Measurements from ENCODE around the gene DENND2D.

Gene DENND2D

GRCh38 chr1:111202707-111203623 is 2.5 kb upstream of the DENND2D start:
- WGBS (ENCODE audit: insufficient coverage), result 34% methylated on average over 3 of the region's 4 CpGs
- peaks cover 0 to 5% (median 3%) of the 10 kb centered on the region in 4 experiments for H3K36me3 ChIP-seq (ENCODE audit: control insufficient read depth in 4 of 4, insufficient read depth in 4 of 4, low read length in 3 of 4)
- POLR2A ChIA-PET, result interaction anchor here (0.6 to 1.7 kb wide), 3 partner anchors 13 to 284 kb away, joined by 3 to 5 read pairs (median 3); no protein-coding TSS in a partner anchor
- H3K27me3 ChIP-seq (replicated peaks in 2 of 5; ENCODE audit: control insufficient read depth in 4 of 5, insufficient read depth in 5 of 5, low read length in 4 of 5), result no peaks in the 10 kb centered on the region
- CTCF ChIA-PET, result interaction anchor here (0.6 to 10.2 kb wide), 5 partner anchors 11 to 203 kb away, joined by 3 to 123 read pairs (median 3); no protein-coding TSS in a partner anchor
- peaks cover 27 to 90% (median 61%) of the 10 kb centered on the region in 4 experiments for H3K4me1 ChIP-seq (ENCODE audit: control extremely low read depth in 1 of 4, control insufficient read depth in 4 of 4, insufficient read depth in 4 of 4, low read length in 3 of 4)
- no peak for DNase-seq
- H3K27ac ChIP-seq (ENCODE audit: insufficient read depth in 1 of 2, low read depth in 1 of 2, low read length in 2 of 2, poor library complexity in 1 of 2, severe bottlenecking in 2 of 2), result peak overlapping the region in 1 of 2 experiments; percentile 52
- peak overlapping the region in 5 of 7 experiments; percentile 36 to 79 (median 60) for H3K4me3 ChIP-seq (ENCODE audit: control insufficient read depth in 1 of 7, extremely low read depth in 1 of 7, insufficient read depth in 4 of 7, low read depth in 2 of 7, low read length in 6 of 7)
- H3K9me3 ChIP-seq (ENCODE audit: control extremely low read depth in 1 of 5, control insufficient read depth in 4 of 5, insufficient read depth in 2 of 5, low read depth in 1 of 5, low read length in 4 of 5), result no peaks in the 10 kb centered on the region

- no peak overlapping the region for H3K27ac ChIP-seq (ENCODE audit: insufficient read depth in 1 of 2, low read depth in 1 of 2, low read length in 2 of 2, poor library complexity in 1 of 2, severe bottlenecking in 2 of 2)
- ChIA-PET POLR2A (interaction anchor here (0.7 kb wide), 1 partner anchor 285 kb away, joined by 3 read pairs; no protein-coding TSS in a partner anchor), CTCF (interaction anchor here (0.6 to 10.2 kb wide), 5 partner anchors 16 to 204 kb away, joined by 3 to 123 read pairs (median 3); no protein-coding TSS in a partner anchor)
Observed at GRCh38 chr1:111202366-111202706, 1.9 kb upstream of the DENND2D start.

DNA sequence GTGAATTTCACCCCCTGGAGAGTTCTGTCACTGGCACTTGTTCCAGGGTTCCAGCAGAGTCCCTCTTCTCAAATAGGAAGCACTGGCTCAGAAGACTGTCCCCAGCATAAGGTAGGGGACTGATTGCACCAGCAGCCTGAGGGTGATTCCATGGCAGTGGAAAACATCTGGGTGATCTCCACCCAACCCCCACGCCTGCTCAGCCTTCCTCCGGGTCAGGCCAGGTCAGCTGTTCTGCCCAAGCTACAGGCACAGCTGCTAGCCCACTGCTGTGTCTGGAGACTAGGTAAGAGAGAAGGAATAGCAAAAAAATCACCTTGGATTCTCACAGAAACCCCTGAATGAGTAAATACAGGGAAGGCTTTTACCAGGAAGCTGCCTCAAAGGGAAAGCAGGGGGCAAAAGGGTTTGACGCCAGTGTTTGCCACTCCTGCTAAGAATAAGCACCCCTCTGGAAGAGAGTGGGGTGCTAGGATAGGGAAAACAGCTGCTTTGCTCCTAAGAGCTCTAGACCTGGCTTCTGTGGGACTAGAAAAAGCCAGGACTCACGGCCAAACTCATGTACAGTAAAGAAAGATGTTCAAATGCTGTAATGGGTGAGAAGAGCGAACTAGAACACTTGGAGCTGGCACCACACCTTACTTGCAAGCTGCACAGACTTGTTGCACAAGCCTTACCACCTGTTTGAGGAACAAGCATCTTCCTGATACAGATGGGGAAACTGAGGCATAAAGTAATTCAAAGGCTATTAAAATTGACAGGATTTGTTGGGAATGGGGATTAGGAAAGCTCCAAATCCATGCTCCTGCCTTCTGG is 1.0 kb upstream of the DENND2D start:
- Histone ChIP-seq H3K9me3 (ENCODE audit: control extremely low read depth in 1 of 5, control insufficient read depth in 4 of 5, insufficient read depth in 2 of 5, low read depth in 1 of 5, low read length in 4 of 5) (no peaks in the 10 kb centered on the region), H3K4me1 (ENCODE audit: control extremely low read depth in 1 of 4, control insufficient read depth in 4 of 4, insufficient read depth in 4 of 4, low read length in 3 of 4) (peaks cover 23 to 94% (median 59%) of the 10 kb centered on the region in 4 experiments), H3K36me3 (ENCODE audit: control insufficient read depth in 4 of 4, insufficient read depth in 4 of 4, low read length in 3 of 4) (peaks cover 0 to 12% (median 6%) of the 10 kb centered on the region in 4 experiments), H3K27ac (ENCODE audit: insufficient read depth in 1 of 2, low read depth in 1 of 2, low read length in 2 of 2, poor library complexity in 1 of 2, severe bottlenecking in 2 of 2) (no peak overlapping the region), H3K27me3 (replicated peaks in 2 of 5; ENCODE audit: control insufficient read depth in 4 of 5, insufficient read depth in 5 of 5, low read length in 4 of 5) (no peaks in the 10 kb centered on the region), H3K4me3 (ENCODE audit: control insufficient read depth in 1 of 7, extremely low read depth in 1 of 7, insufficient read depth in 4 of 7, low read depth in 2 of 7, low read length in 6 of 7) (no peak overlapping the region)
- CTCF ChIA-PET, result interaction anchor here (0.7 to 10.2 kb wide), 6 partner anchors 14 to 200 kb away, joined by 3 to 123 read pairs (median 4); no protein-coding TSS in a partner anchor
- 94% methylated on average over 2 of the region's 5 CpGs for WGBS (ENCODE audit: insufficient coverage)
- no peak for DNase-seq
- POLR2A ChIA-PET, result no interaction called here

More at GRCh38 chr1:111202366-111202706, 1.9 kb upstream of the DENND2D start:
- no peaks in the 10 kb centered on the region for H3K27me3 ChIP-seq (replicated peaks in 2 of 5; ENCODE audit: control insufficient read depth in 4 of 5, insufficient read depth in 5 of 5, low read length in 4 of 5)
- no peak overlapping the region for H3K4me3 ChIP-seq (ENCODE audit: control insufficient read depth in 1 of 7, extremely low read depth in 1 of 7, insufficient read depth in 4 of 7, low read depth in 2 of 7, low read length in 6 of 7)
- WGBS (ENCODE audit: insufficient coverage), result no CpG with 5 or more reads among the region's 1 CpG
- no peak for DNase-seq
- peaks cover 27 to 96% (median 61%) of the 10 kb centered on the region in 4 experiments for H3K4me1 ChIP-seq (ENCODE audit: control extremely low read depth in 1 of 4, control insufficient read depth in 4 of 4, insufficient read depth in 4 of 4, low read length in 3 of 4)
- peaks cover 0 to 9% (median 5%) of the 10 kb centered on the region in 4 experiments for H3K36me3 ChIP-seq (ENCODE audit: control insufficient read depth in 4 of 4, insufficient read depth in 4 of 4, low read length in 3 of 4)
- no peaks in the 10 kb centered on the region for H3K9me3 ChIP-seq (ENCODE audit: control extremely low read depth in 1 of 5, control insufficient read depth in 4 of 5, insufficient read depth in 2 of 5, low read depth in 1 of 5, low read length in 4 of 5)

- peaks cover 23 to 87% (median 56%) of the 10 kb centered on the region in 4 experiments for H3K4me1 ChIP-seq (ENCODE audit: control extremely low read depth in 1 of 4, control insufficient read depth in 4 of 4, insufficient read depth in 4 of 4, low read length in 3 of 4)
- no peak overlapping the region for H3K27ac ChIP-seq (ENCODE audit: insufficient read depth in 1 of 2, low read depth in 1 of 2, low read length in 2 of 2, poor library complexity in 1 of 2, severe bottlenecking in 2 of 2)
- no peak for DNase-seq
- CTCF ChIA-PET, result interaction anchor here (1.2 to 10.2 kb wide), 3 partner anchors 13 to 200 kb away, joined by 4 to 123 read pairs (median 4); no protein-coding TSS in a partner anchor
- POLR2A ChIA-PET, result no interaction called here
- WGBS (ENCODE audit: insufficient coverage), result 89% methylated on average over 1 of the region's 3 CpGs
- no peak overlapping the region for H3K4me3 ChIP-seq (ENCODE audit: control insufficient read depth in 1 of 7, extremely low read depth in 1 of 7, insufficient read depth in 4 of 7, low read depth in 2 of 7, low read length in 6 of 7)
- H3K36me3 ChIP-seq (ENCODE audit: control insufficient read depth in 4 of 4, insufficient read depth in 4 of 4, low read length in 3 of 4), result peaks cover 0 to 15% (median 9%) of the 10 kb centered on the region in 4 experiments
- H3K27me3 ChIP-seq (replicated peaks in 2 of 5; ENCODE audit: control insufficient read depth in 4 of 5, insufficient read depth in 5 of 5, low read length in 4 of 5), result no peaks in the 10 kb centered on the region
- no peaks in the 10 kb centered on the region for H3K9me3 ChIP-seq (ENCODE audit: control extremely low read depth in 1 of 5, control insufficient read depth in 4 of 5, insufficient read depth in 2 of 5, low read depth in 1 of 5, low read length in 4 of 5)
Observed at GRCh38 chr1:111200802-111201161, 336 bp upstream of the DENND2D start.

- H3K4me1 ChIP-seq (ENCODE audit: control extremely low read depth in 1 of 4, control insufficient read depth in 4 of 4, insufficient read depth in 4 of 4, low read length in 3 of 4), result peaks cover 11 to 73% (median 42%) of the 10 kb centered on the region in 4 experiments
- WGBS (ENCODE audit: insufficient coverage), result 100% methylated on average over 2 of the region's 3 CpGs
- no peaks in the 10 kb centered on the region for H3K9me3 ChIP-seq (ENCODE audit: control extremely low read depth in 1 of 5, control insufficient read depth in 4 of 5, insufficient read depth in 2 of 5, low read depth in 1 of 5, low read length in 4 of 5)
- POLR2A ChIA-PET, result no interaction called here
- no peak for DNase-seq
- H3K4me3 ChIP-seq (ENCODE audit: control insufficient read depth in 1 of 7, extremely low read depth in 1 of 7, insufficient read depth in 4 of 7, low read depth in 2 of 7, low read length in 6 of 7), result peak overlapping the region in 1 of 7 experiments; percentile 21
- CTCF ChIA-PET, result interaction anchor here (0.8 to 10.2 kb wide), 8 partner anchors 19 to 471 kb away, joined by 3 to 123 read pairs (median 4); no protein-coding TSS in a partner anchor
- peak overlapping the region in 1 of 2 experiments; percentile 27 for H3K27ac ChIP-seq (ENCODE audit: insufficient read depth in 1 of 2, low read depth in 1 of 2, low read length in 2 of 2, poor library complexity in 1 of 2, severe bottlenecking in 2 of 2)
- H3K27me3 ChIP-seq (replicated peaks in 2 of 5; ENCODE audit: control insufficient read depth in 4 of 5, insufficient read depth in 5 of 5, low read length in 4 of 5), result no peaks in the 10 kb centered on the region
- peaks cover 0 to 27% (median 10%) of the 10 kb centered on the region in 4 experiments for H3K36me3 ChIP-seq (ENCODE audit: control insufficient read depth in 4 of 4, insufficient read depth in 4 of 4, low read length in 3 of 4)
Observed at GRCh38 chr1:111199329-111199728, 1.1 kb downstream of the DENND2D start.

DNA sequence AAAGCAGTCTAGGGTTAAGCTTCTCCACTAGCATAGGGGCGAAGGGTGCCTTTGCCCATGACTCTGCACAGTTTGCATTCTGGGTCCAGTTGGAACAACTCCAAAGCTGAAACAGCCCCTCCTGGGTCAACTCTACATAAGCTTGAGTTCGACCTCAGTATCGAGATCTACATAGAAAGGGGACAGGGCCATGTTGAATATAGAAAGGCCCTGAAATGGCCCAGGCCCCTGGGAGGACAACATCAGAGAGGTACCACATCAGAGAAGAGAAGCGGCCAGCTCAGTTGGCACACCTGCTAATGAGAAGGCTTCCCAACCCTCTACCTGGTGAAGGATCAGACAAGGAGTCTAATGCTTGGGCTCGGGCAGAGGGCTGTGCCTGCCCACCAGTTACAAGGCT is 1.6 kb downstream of the DENND2D start:
- Histone ChIP-seq H3K27ac (ENCODE audit: insufficient read depth in 1 of 2, low read depth in 1 of 2, low read length in 2 of 2, poor library complexity in 1 of 2, severe bottlenecking in 2 of 2) (peak overlapping the region in 1 of 2 experiments; percentile 27), H3K4me1 (ENCODE audit: control extremely low read depth in 1 of 4, control insufficient read depth in 4 of 4, insufficient read depth in 4 of 4, low read length in 3 of 4) (peaks cover 11 to 69% (median 38%) of the 10 kb centered on the region in 4 experiments), H3K27me3 (replicated peaks in 2 of 5; ENCODE audit: control insufficient read depth in 4 of 5, insufficient read depth in 5 of 5, low read length in 4 of 5) (no peaks in the 10 kb centered on the region), H3K4me3 (ENCODE audit: control insufficient read depth in 1 of 7, extremely low read depth in 1 of 7, insufficient read depth in 4 of 7, low read depth in 2 of 7, low read length in 6 of 7) (no peak overlapping the region), H3K9me3 (ENCODE audit: control extremely low read depth in 1 of 5, control insufficient read depth in 4 of 5, insufficient read depth in 2 of 5, low read depth in 1 of 5, low read length in 4 of 5) (no peaks in the 10 kb centered on the region), H3K36me3 (ENCODE audit: control insufficient read depth in 4 of 4, insufficient read depth in 4 of 4, low read length in 3 of 4) (peaks cover 0 to 31% (median 10%) of the 10 kb centered on the region in 4 experiments)
- 100% methylated on average over 3 of the region's 5 CpGs for WGBS (ENCODE audit: insufficient coverage)
- POLR2A ChIA-PET, result no interaction called here
- no peak for DNase-seq
- CTCF ChIA-PET, result interaction anchor here (0.8 to 10.2 kb wide), 10 partner anchors 11 to 471 kb away, joined by 3 to 123 read pairs (median 4); no protein-coding TSS in a partner anchor
